Measurements from ENCODE around the gene PROM1. TPM values are rescaled to one million over a fixed set of nuclear protein-coding genes. Genes with fewer than 3 reads are reported as not detected.
A peak's percentile ranks its signal among the peaks of the same experiment; 100 is the strongest.

The PROM1 gene
- total RNA-seq, 1 experiment from 2014 or later: 65.1 TPM

- no peak for TF ChIP-seq JUN (CRISPR knock-in tag; IDR thresholded peaks at IDR 0.05)
These were observed 44.7 kb downstream of the PROM1 start (continued) for GRCh38 chr4:16039139-16039538.

- ChIA-PET POLR2A (no interaction called here), CTCF (no interaction called here)
- TF ChIP-seq ARID4B (CRISPR knock-in tag; IDR thresholded peaks at IDR 0.05; ENCODE audit: borderline replicate concordance): no peak
- TF ChIP-seq ELF4 (CRISPR knock-in tag; IDR thresholded peaks at IDR 0.05; ENCODE audit: low read depth): no peak
- no peak for TF ChIP-seq ZNF532 (CRISPR knock-in tag; IDR thresholded peaks at IDR 0.05; ENCODE audit: borderline replicate concordance)
- no peak for TF ChIP-seq CREM (CRISPR knock-in tag; IDR thresholded peaks at IDR 0.05)
- no peak for TF ChIP-seq HMGXB4 (CRISPR knock-in tag; IDR thresholded peaks at IDR 0.05)
- TF ChIP-seq ZNF138 (CRISPR knock-in tag; conservative IDR thresholded peaks at IDR 0.05): no peak
- ATAC-seq: no peak
- Mint-ChIP-seq H3K4me1 (peaks cover 59% of the 10 kb centered on the region), H3K4me3 (no peak overlapping the region), H3K36me3 (no peaks in the 10 kb centered on the region; the same call in 1 of the 2 replicates), H3K9me3 (no peaks in the 10 kb centered on the region), H3K27me3 (ENCODE audit: low read depth) (no peaks in the 10 kb centered on the region), H3K27ac (0 out of 2 replicates have a peak overlapping the region, but pooled peaks have one; percentile 50)
- DNase-seq (ENCODE audit: low spot score): no peak
These were observed 45.9 kb downstream of the PROM1 start for GRCh38 chr4:16037901-16038300.

GRCh38 chr4:16035843-16036242 lies 48.0 kb downstream of the PROM1 start:
- ChIA-PET POLR2A (no interaction called here), CTCF (no interaction called here)
- Mint-ChIP-seq H3K4me3 (no peak overlapping the region), H3K9me3 (no peaks in the 10 kb centered on the region), H3K27me3 (ENCODE audit: low read depth) (no peaks in the 10 kb centered on the region), H3K27ac (peak overlapping the region; percentile 68), H3K36me3 (no peaks in the 10 kb centered on the region; the same call in 1 of the 2 replicates), H3K4me1 (peaks cover 57% of the 10 kb centered on the region)
- DNase-seq (ENCODE audit: low spot score) (no peak), ATAC-seq (no peak)
- TF ChIP-seq E2F5 (CRISPR knock-in tag; IDR thresholded peaks at IDR 0.05): no peak
- TF ChIP-seq ZNF317 (CRISPR knock-in tag; IDR thresholded peaks at IDR 0.05; ENCODE audit: borderline replicate concordance, low read depth): no peak
- no peak for TF ChIP-seq ZNF416 (CRISPR knock-in tag; IDR thresholded peaks at IDR 0.05)
- no peak for TF ChIP-seq NFE2L1 (CRISPR knock-in tag; IDR thresholded peaks at IDR 0.05)
- no peak for TF ChIP-seq ELF4 (CRISPR knock-in tag; IDR thresholded peaks at IDR 0.05; ENCODE audit: low read depth)
- TF ChIP-seq NR3C1 (CRISPR knock-in tag; conservative IDR thresholded peaks at IDR 0.05; ENCODE audit: low read depth): no peak
